ENCODE results near the gene RGMA. TPM values are rescaled to one million over a fixed set of nuclear protein-coding genes. Genes with fewer than 3 reads are reported as not detected.
"Not testable (repeated sequence)": the region's sequence is repeated elsewhere in the genome, so short reads cannot be mapped to it uniquely, and the experiment has no call there.

Gene RGMA
- total and polyA plus RNA-seq, 2 donors from 2014 or later: 4.4 to 4.7 TPM

- Histone ChIP-seq H3K4me1 (ENCODE audit: control insufficient read depth in 2 of 3, insufficient read depth in 2 of 3, low read depth in 1 of 3, low read length in 3 of 3) (no peaks in the 10 kb centered on the region), H3K9ac (ENCODE audit: low read length in 3 of 3) (no peak overlapping the region), H3K27me3 (ENCODE audit: control insufficient read depth, insufficient read depth, low read length) (no peaks in the 10 kb centered on the region), H3K9me3 (ENCODE audit: control insufficient read depth in 2 of 3, insufficient read depth in 1 of 3, low read length in 3 of 3) (peaks cover 0 to 8% (median 0%) of the 10 kb centered on the region in 3 donors), H3K4me3 (ENCODE audit: low read length in 3 of 3) (no peak overlapping the region), H3K27ac (ENCODE audit: low read depth in 2 of 2, low read length in 2 of 2) (no peak overlapping the region), H3K36me3 (ENCODE audit: control insufficient read depth in 2 of 3, insufficient read depth in 3 of 3, low read length in 3 of 3) (peaks cover 0 to 3% (median 0%) of the 10 kb centered on the region in 3 donors)
- peak in 1 of 5 donors; percentile 9 for DNase-seq
- no peak for TF ChIP-seq CTCF (IDR thresholded peaks at IDR 0.05; ENCODE audit: borderline replicate concordance, extremely low read depth, insufficient read depth)
- intact Hi-C loops (cut with DNase I): no loop called here
- no peak for FAIRE-seq
Observed at GRCh38 chr15:93042211-93042610, 46.8 kb downstream of the RGMA start.

- H3K27ac ChIP-seq (ENCODE audit: low read depth in 2 of 2, low read length in 2 of 2): no peak overlapping the region
- H3K27me3 ChIP-seq (ENCODE audit: control insufficient read depth, insufficient read depth, low read length): no peaks in the 10 kb centered on the region
- no peak overlapping the region for H3K4me3 ChIP-seq (ENCODE audit: low read length in 3 of 3)
- FAIRE-seq: no peak
- DNase-seq: peak in 1 of 5 donors; percentile 25
- H3K9ac ChIP-seq (ENCODE audit: low read length in 3 of 3): no peak overlapping the region
- TF ChIP-seq CTCF (IDR thresholded peaks at IDR 0.05; ENCODE audit: borderline replicate concordance, extremely low read depth, insufficient read depth): no peak
- H3K36me3 ChIP-seq (ENCODE audit: control insufficient read depth in 2 of 3, insufficient read depth in 3 of 3, low read length in 3 of 3): no peaks in the 10 kb centered on the region
- H3K4me1 ChIP-seq (ENCODE audit: control insufficient read depth in 2 of 3, insufficient read depth in 2 of 3, low read depth in 1 of 3, low read length in 3 of 3): no peaks in the 10 kb centered on the region
- intact Hi-C loops (cut with DNase I): no loop called here
- H3K9me3 ChIP-seq (ENCODE audit: control insufficient read depth in 2 of 3, insufficient read depth in 1 of 3, low read length in 3 of 3): peaks cover 0 to 3% (median 0%) of the 10 kb centered on the region in 3 donors
Observed at GRCh38 chr15:93041159-93041547, 47.9 kb downstream of the RGMA start.

GRCh38 chr15:93040288-93041158 is 48.5 kb downstream of the RGMA start:
- intact Hi-C loops (cut with DNase I): no loop called here
- Histone ChIP-seq H3K36me3 (ENCODE audit: control insufficient read depth in 2 of 3, insufficient read depth in 3 of 3, low read length in 3 of 3) (no peaks in the 10 kb centered on the region), H3K9me3 (ENCODE audit: control insufficient read depth in 2 of 3, insufficient read depth in 1 of 3, low read length in 3 of 3) (no peaks in the 10 kb centered on the region), H3K9ac (ENCODE audit: low read length in 3 of 3) (no peak overlapping the region), H3K27me3 (ENCODE audit: control insufficient read depth, insufficient read depth, low read length) (no peaks in the 10 kb centered on the region), H3K4me1 (ENCODE audit: control insufficient read depth in 2 of 3, insufficient read depth in 2 of 3, low read depth in 1 of 3, low read length in 3 of 3) (no peaks in the 10 kb centered on the region), H3K27ac (ENCODE audit: low read depth in 2 of 2, low read length in 2 of 2) (no peak overlapping the region), H3K4me3 (ENCODE audit: low read length in 3 of 3) (no peak overlapping the region)
- DNase-seq (peak in 2 of 5 donors; percentile 29 to 63), FAIRE-seq (no peak)
- TF ChIP-seq CTCF (IDR thresholded peaks at IDR 0.05; ENCODE audit: borderline replicate concordance, extremely low read depth, insufficient read depth): no peak

- intact Hi-C loops (cut with DNase I); FAIRE-seq: not testable (repeated sequence)
- peak in 2 of 5 donors; percentile 15 to 42 for DNase-seq
Observed at GRCh38 chr15:93039562-93040287, 49.3 kb downstream of the RGMA start.

More at GRCh38 chr15:93039562-93040287, 49.3 kb downstream of the RGMA start:
- H3K9me3 ChIP-seq (ENCODE audit: control insufficient read depth in 2 of 3, insufficient read depth in 1 of 3, low read length in 3 of 3); H3K36me3 ChIP-seq (ENCODE audit: control insufficient read depth in 2 of 3, insufficient read depth in 3 of 3, low read length in 3 of 3); H3K4me1 ChIP-seq (ENCODE audit: control insufficient read depth in 2 of 3, insufficient read depth in 2 of 3, low read depth in 1 of 3, low read length in 3 of 3); H3K9ac ChIP-seq (ENCODE audit: low read length in 3 of 3); H3K27me3 ChIP-seq (ENCODE audit: control insufficient read depth, insufficient read depth, low read length); H3K4me3 ChIP-seq (ENCODE audit: low read length in 3 of 3); H3K27ac ChIP-seq (ENCODE audit: low read depth in 2 of 2, low read length in 2 of 2): not testable (repeated sequence)
